Skeletal muscle cell (primary cell): ENCODE measurements around the gene PTPN7.
"Not testable (repeated sequence)": the region's sequence is repeated elsewhere in the genome, so short reads cannot be mapped to it uniquely, and the experiment has no call there.

Experiments
- DNase-seq: peaks from one replicate; pipeline ENCODE4 v3.0.0-alpha.2; 2010; ENCODE audit warnings: low read depth
- H3K4me3 ChIP-seq: 2 replicates; pipeline ENCODE4 v1.5.1; 2011; ENCODE audit warnings: low read depth, mild to moderate bottlenecking, control low read depth, low read length, moderate library complexity

Gene PTPN7

GRCh38 chr1:202168861-202169260 is 8.5 kb upstream of the PTPN7 start:
- H3K4me3 ChIP-seq: no peak overlapping the region
- DNase-seq: no peak

- DNase-seq: no peak
- H3K4me3 ChIP-seq: no peak overlapping the region
Observed at GRCh38 chr1:202167708-202168415, 7.5 kb upstream of the PTPN7 start.

GRCh38 chr1:202167054-202167453 is 6.7 kb upstream of the PTPN7 start:
- H3K4me3 ChIP-seq, DNase-seq: not testable (repeated sequence)

GRCh38 chr1:202165942-202166843 is 5.8 kb upstream of the PTPN7 start:
- H3K4me3 ChIP-seq: no peak overlapping the region
- DNase-seq: no peak

- no peak overlapping the region for H3K4me3 ChIP-seq
- no peak for DNase-seq
Observed at GRCh38 chr1:202165267-202165941, 5.0 kb upstream of the PTPN7 start.

GRCh38 chr1:202164271-202165037 is 4.1 kb upstream of the PTPN7 start:
- DNase-seq: no peak
- H3K4me3 ChIP-seq: no peak overlapping the region

- DNase-seq: no peak
- H3K4me3 ChIP-seq: no peak overlapping the region
Observed at GRCh38 chr1:202163281-202164270, 3.2 kb upstream of the PTPN7 start.

GRCh38 chr1:202162418-202163280 is 2.2 kb upstream of the PTPN7 start:
- no peak overlapping the region for H3K4me3 ChIP-seq

GRCh38 chr1:202162047-202162417 is 1.6 kb upstream of the PTPN7 start:
- H3K4me3 ChIP-seq: no peak overlapping the region

More at GRCh38 chr1:202162418-202163280, 2.2 kb upstream of the PTPN7 start:
- DNase-seq: no peak

GRCh38 chr1:202161151-202162046 is 997 bp upstream of the PTPN7 start:
- no peak overlapping the region for H3K4me3 ChIP-seq
- no peak for DNase-seq

More at GRCh38 chr1:202162047-202162417, 1.6 kb upstream of the PTPN7 start:
- DNase-seq: no peak

GRCh38 chr1:202159534-202160371 is 649 bp downstream of the PTPN7 start:
- DNase-seq: no peak
- no peak overlapping the region for H3K4me3 ChIP-seq

- no peak overlapping the region for H3K4me3 ChIP-seq
- DNase-seq: no peak
Observed at GRCh38 chr1:202158810-202159533, 1.4 kb downstream of the PTPN7 start.

- DNase-seq: no peak
- H3K4me3 ChIP-seq: no peak overlapping the region
Observed at GRCh38 chr1:202157945-202158344, 2.5 kb downstream of the PTPN7 start.

GRCh38 chr1:202156590-202156989 is 3.8 kb downstream of the PTPN7 start:
- no peak for DNase-seq

GRCh38 chr1:202155478-202156021 is 4.9 kb downstream of the PTPN7 start:
- no peak for DNase-seq

More at GRCh38 chr1:202156590-202156989, 3.8 kb downstream of the PTPN7 start:
- no peak overlapping the region for H3K4me3 ChIP-seq

More at GRCh38 chr1:202155478-202156021, 4.9 kb downstream of the PTPN7 start:
- H3K4me3 ChIP-seq: no peak overlapping the region
